ENCODE results near the gene SLC2A6.

- no peak for TF ChIP-seq CTCF (IDR thresholded peaks at IDR 0.05)
- TF ChIP-seq ZFX (IDR thresholded peaks at IDR 0.05; ENCODE audit: borderline replicate concordance) = no peak
Observed at GRCh38 chr9:133505901-133506652, 27.2 kb upstream of the SLC2A6 start.
